Measurements from ENCODE around the gene FBXL19. TPM values are rescaled to one million over a fixed set of nuclear protein-coding genes. Genes with fewer than 3 reads are reported as not detected.
A peak's percentile ranks its signal among the peaks of the same experiment; 100 is the strongest.

Gene FBXL19
- total RNA-seq, 2 donors from 2014 or later = 6.4 to 10.1 TPM

DNA sequence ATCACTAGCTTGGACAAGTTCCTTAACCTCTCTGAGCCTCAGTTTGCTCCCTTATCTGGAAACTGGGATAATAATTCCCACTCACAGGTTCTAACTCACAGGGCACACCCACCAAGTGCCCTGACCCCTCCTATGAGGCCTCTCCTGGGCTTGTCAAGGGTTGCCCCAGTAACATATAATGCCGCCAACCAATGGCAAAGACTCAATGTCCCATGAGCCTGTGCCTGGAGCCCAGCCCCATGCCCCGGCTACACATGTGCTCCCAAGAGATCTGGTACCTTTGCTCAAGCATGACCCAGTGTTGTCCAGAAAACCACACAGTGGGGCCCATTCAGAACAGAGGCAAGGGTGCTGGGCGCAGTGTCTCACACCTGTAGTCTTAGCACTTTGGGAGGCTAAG is 8.5 kb upstream of the FBXL19 start:
- no peak for ATAC-seq
- DNase-seq = no peak
- intact Hi-C loops (cut with DNase I) = loop anchor here in 1 of 2 donors (5.0 kb wide), 1 partner anchor 73 kb away; no protein-coding TSS in a partner anchor

DNA sequence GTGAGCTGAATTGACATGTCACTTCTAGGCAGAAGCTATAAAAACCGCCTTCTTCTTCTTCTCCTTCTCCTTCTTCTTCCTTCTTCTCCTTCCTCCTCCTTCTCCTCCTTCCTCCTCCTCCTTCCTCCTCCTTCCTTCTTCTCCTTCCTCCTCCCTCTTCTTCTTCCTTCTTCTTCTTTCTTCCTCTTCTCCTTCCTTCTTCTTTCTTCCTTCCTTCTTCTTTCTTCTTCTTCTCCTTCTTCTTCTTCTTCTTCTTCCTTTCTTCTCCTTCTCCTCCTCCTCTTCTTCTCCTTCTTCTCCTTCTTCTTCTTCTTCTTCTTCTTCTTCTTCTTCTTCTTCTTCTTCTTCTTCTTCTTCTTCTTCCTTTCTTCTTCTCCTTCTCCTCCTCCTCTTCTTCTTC is 4.8 kb upstream of the FBXL19 start:
- no peak for DNase-seq
- intact Hi-C loops (cut with DNase I) = loop anchor here in 1 of 2 donors (5.0 kb wide), 1 partner anchor 76 kb away; no protein-coding TSS in a partner anchor
- no peak for ATAC-seq

DNA sequence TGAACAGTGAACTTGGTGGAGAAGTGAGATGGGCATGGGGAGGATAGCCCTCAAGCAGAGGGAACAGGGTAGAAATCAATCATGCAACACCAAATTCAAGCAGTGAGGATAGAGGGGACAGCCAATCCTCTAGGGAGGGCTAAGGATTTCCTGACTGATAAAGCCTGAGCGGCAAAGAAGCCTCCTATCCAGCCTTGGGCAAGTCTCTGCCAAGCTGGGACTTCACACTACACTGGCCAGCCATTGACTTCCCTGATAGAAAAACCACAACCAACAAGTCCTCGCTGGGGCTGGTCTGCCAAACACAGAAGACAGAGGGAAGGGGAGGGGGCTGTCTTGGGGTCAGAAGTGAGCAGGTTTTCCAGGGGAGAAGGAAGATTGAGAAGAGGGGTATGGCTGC is 2.5 kb upstream of the FBXL19 start:
- intact Hi-C loops (cut with DNase I) = loop anchor here in 1 of 2 donors (1.0 kb wide), 1 partner anchor 77 kb away; no protein-coding TSS in a partner anchor
- ATAC-seq (no peak), DNase-seq (no peak)

DNA sequence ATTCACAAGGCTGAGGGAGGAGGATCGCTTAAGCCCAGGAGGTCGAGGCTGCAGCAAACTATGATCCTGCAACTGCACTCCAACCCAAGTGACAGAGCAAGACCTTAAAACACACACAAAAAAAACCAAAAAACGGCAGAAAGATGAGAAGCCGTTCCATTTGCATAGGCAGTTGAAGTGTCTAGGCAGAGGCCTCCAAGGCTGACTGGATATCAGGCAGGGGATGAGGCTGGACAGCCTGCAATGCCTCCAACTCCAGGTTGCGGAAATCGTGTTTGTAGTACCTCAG is 2.0 kb upstream of the FBXL19 start:
- ATAC-seq (no peak), DNase-seq (no peak)
- intact Hi-C loops (cut with DNase I) = loop anchor here in 1 of 2 donors (1.0 kb wide), 1 partner anchor 77 kb away; no protein-coding TSS in a partner anchor

DNA sequence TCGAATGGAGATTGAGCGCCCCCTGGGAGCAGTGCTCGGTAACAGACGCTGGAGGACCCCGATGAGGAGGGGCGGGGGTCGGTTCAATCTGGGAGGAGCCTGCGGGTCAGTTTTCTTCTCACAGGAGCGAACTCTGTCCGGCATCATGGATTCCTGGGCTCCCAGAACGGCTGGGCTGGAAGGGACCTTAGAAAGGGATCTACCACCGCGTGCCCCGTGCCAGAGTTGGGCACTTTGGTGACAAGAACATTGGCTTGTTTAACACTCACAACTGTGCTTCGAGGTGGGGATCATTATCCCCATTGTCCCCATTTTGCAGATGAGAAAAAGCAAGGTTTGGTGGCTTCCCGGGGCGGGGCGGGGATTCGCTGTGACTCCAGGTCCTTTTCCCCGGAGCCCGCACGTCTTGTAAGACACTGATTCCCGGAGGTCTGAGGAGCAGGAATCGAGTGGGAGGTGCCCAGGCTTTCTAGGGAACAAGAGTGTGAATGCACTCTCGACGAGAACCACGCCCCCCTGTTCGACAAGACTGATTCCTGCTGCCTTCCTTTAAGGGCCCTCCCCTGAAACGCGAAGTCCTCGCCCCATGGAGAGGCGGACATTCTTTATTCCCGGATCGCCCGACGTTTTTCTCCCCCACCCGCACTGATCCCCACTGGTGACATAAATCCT is 1.5 kb upstream of the FBXL19 start:
- intact Hi-C loops (cut with DNase I) = loop anchor here in 1 of 2 donors (1.0 kb wide), 1 partner anchor 78 kb away; no protein-coding TSS in a partner anchor
- DNase-seq = peak; percentile 89
- ATAC-seq = peak; percentile 25 to 29

DNA sequence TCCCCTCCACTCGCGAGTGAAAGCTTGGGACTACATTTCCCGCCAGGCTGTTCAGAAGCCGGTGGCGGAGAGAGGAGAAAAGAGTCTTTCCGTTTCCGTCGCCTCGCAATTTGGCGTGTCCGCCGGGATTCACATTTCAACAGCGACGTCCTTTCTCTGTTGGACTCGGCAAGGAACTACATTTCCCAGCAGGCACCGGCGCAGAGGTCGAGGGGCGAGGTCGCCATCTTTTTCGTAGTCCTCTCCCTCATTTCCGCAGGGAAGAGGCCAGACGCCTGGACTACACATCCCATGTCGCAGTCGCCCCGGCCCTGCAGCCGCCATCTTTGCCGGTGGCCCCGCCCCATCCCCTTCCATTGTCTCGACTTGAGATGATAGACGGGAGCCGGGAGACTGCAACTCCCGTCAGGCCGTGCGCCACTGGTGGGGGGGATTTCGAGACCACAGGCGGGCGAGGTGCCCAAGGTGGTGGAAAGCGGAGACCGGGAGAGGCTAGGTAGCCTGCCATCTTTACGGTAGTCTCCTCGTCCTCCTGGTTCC is 882 bp upstream of the FBXL19 start:
- DNase-seq (peak; percentile 100), ATAC-seq (peak; percentile 83 to 90)
- intact Hi-C loops (cut with DNase I) = no loop called here

DNA sequence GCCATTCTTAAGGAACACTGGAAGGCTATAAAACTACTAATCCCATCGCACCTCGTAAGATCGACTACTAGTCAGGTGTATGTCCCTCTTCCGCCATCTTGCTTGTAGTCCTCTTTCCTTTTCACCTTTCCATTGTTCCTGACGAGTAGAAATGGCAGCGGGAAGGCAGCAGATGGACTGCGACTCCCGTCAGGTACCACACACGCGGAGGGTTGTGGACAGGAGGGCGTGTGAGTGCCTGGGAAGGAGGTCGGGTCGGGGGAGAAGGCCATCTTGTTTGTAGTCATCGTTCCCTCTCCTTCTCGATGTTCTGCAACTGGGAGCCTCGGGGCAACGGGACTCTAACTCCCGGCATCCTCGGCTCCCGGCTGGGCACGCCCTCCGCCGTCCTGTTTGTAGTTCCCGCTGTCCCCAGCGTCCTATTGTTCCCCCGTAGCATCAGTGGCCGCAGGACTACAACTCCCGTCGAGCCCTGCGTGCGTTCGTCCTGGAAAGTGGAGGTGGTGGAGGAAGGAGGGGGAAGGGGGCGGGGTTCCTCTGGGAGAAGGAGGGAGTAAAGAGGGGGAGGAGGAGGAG is 324 bp upstream of the FBXL19 start:
- intact Hi-C loops (cut with DNase I) = no loop called here
- ATAC-seq (peak; percentile 81 to 88), DNase-seq (peak; percentile 100)

DNA sequence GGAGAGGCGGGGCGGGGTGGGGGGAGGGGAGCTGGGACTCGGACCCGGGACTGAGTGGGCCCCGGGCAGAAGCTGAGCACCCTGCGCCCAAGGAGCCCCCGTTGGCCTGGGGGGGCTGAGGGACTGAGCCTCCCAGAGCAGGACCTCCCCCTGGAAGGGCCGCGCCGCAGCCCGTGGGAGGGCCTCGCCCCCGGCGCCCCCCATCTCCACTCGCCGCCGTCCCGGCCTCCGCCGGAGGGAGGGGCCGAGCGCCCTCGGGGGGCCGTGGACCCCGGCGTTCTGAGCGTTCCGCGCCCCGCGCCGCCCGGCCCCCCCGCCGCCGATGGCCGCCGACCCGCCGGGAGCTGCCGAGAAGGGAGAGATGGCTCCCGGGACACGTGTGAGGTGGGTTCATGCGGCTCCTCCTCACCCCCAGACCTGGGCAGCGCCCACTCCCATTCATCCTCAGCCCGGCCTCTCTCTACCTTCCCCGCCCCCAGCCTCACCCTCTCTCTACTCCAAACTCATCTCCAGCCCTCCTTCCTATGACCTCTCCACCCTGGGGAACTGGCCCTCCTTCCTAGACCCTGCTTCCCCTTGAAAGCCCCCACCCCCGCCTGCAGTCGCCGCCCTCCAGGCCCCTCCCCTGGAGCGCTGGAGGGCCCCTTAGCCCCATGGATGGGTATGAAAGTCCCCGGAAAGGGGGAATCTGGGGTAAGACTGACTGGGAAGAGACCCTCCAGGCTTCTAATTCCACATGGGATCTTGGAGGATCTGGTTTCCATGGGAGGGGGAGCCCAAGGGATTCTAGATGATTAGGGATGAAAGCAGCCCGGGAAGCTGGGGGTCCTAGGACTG is 922 bp downstream of the FBXL19 start:
- no peak for ATAC-seq
- intact Hi-C loops (cut with DNase I) = no loop called here
- no peak for DNase-seq

DNA sequence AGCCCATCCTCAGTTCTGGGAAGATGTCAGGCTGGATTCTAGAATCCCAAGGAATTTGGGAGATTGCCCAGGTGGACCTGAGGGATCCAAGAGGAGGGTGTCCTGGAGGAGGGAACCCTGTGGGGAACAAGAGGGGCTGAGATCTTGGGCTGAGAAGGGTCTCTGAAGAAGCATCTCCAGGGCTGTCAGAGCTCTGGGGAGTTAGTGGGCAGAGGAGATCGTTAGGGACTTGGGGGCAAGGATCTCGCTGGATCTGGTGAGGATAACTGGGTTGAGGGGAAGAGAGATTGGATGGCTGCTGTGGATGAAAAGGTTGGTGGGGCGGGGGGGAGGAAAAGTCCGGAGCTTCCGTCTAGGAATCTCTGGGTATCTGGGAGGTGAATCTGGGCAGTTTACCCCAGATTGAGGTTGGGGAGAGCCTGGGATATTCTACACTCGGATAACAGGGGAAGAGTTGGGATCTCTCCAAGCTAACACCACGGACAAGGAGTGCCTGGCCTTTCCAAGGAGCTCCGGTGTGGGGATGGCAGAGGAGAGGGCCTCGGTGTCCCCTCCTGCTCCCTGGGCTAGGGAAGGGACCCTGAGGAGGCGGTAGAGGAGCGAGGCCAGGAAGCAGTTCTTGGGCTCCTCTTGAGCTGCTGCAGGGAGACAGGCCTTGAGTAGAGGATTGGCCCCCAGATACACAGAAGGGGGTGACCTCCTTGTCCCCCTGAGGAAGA is 1.7 kb downstream of the FBXL19 start:
- ATAC-seq (no peak), DNase-seq (no peak)
- intact Hi-C loops (cut with DNase I) = no loop called here

DNA sequence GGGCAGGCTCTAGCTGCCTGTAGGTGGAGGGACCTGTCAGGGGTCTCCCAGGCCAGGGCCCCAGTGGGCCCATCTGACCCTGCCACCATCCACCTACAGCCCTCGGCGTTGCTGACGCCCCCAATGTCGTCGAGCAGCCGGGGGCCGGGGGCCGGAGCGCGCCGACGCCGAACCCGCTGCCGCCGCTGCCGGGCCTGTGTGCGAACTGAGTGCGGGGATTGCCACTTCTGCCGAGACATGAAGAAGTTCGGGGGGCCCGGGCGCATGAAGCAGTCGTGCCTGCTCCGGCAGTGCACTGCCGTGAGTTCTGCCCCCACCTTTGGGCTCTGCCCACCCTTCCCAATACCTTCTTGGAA is 2.2 kb downstream of the FBXL19 start:
- no peak for DNase-seq
- no peak for ATAC-seq
- intact Hi-C loops (cut with DNase I) = no loop called here

DNA sequence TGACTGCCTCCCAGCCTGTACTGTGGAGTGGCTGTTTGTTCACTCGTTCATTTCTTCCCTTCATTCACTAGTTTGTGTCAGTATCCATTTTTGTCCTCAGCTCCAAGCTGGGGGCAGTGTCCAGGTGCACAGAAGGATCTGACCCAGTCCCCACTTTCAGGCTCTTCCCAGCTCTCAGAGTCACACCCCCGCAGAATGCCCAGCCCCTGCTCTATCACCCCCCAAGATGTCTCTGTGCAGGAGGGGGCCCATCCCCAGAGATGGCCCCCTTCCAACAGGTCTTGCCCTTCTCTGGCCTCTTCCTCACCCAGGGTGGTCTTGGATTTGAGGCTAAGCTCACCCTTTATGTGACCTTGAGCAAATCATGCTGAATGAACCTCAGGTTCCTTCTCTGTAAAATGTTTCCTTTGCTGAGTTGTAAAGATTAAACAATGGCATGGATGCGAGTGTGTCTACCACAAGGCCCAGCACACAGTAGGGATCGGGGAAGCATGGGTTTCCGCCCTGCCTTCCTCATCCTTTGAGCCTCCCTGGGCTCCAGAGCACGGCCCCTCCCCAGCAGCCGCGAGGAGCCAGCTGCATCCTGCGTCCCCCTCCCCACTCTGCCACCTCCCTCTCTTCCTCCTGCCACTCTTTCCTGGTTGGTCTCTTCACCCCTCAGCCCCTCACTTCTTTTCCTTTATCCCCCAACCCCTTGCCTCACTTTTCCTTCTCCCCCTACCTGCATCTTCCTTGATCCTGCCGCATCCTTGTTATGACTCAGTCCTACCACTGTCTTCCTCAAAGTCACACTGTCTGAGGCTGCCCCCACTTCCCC is 2.8 kb downstream of the FBXL19 start:
- no peak for ATAC-seq

DNA sequence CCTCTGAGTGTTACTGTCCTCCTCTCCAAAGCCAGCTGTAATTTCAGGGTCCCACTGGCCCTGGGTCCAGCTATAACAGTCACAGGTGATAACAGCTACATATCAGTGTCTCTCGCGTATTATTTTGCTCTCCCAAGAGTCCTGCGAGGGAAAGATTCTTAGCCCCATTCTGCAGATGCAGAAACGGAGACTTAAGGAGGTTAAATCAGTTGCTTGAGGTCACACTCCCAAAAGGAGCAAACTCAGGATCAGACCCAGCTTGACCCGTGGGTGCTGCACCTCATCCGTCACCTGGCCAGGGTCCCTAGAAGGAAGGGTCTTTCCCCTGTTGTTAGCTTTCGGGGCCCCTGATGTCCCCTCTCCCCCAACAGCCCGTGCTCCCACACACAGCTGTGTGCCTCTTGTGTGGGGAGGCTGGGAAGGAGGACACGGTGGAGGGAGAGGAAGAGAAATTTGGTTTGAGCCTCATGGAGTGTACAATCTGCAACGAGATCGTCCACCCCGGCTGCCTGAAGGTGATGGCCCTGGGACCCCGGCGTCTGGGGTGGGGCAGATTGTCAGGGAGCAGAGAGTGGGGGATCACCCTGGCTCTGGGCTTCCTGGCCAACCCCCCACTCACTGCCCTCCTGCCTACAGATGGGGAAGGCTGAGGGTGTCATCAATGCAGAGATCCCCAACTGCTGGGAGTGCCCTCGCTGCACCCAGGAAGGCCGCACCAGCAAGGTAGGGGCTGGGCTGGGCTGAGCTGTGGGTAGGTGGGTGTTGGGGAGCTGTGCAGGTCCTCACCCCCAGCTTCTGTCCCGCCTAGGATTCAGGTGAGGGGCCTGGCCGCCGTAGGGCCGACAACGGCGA is 3.8 kb downstream of the FBXL19 start:
- no peak for DNase-seq
- intact Hi-C loops (cut with DNase I) = no loop called here
- no peak for ATAC-seq

More for the DNA sequence above, 2.8 kb downstream of the FBXL19 start:
- intact Hi-C loops (cut with DNase I) = no loop called here
- no peak for DNase-seq

DNA sequence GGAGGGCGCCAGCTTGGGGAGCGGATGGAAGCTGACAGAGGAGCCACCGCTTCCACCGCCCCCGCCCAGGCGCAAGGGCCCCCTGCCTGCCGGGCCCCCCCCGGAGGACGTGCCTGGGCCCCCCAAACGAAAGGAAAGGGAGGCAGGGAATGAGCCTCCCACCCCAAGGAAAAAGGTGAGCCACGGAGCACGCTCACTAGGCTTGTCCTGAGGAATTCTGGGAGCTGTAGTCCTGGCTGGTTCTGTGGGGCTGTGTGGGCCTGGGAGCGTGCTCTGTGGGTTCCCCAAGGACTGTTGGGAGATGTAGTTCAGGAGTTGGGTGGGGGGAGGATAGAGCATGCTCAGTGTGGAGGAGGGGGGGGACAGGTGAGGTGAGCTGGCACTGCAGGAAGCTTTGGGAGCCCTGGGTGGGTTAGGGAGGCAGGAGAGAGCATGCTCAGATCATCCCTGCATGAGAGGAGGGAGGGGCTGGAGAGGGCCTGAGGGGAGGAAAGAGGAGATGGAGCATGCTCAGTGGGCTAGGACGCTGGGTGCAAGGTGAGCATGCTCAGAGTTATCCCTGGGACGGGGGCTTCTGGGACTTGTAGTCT is 4.5 kb downstream of the FBXL19 start:
- peak; percentile 56 for DNase-seq
- intact Hi-C loops (cut with DNase I) = no loop called here
- ATAC-seq = peak; percentile 6 to 30

DNA sequence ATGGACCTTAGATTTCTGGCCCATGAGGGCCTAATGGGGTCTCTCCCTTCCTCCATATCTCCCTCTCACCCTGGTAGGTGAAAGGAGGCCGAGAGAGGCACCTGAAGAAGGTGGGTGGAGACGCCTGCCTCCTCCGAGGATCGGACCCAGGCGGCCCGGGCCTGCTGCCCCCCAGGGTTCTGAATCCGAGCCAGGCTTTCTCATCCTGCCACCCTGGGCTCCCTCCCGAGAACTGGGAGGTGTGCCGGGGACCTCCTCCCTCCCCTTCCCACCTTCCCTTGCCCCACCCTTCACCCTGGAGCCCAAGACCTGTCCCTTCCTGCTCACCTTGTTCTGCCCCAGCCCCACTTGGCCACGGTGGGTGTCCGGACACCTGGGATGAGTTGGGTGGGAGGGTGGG is 5.0 kb downstream of the FBXL19 start:
- DNase-seq (no peak), ATAC-seq (no peak)
- intact Hi-C loops (cut with DNase I) = no loop called here

DNA sequence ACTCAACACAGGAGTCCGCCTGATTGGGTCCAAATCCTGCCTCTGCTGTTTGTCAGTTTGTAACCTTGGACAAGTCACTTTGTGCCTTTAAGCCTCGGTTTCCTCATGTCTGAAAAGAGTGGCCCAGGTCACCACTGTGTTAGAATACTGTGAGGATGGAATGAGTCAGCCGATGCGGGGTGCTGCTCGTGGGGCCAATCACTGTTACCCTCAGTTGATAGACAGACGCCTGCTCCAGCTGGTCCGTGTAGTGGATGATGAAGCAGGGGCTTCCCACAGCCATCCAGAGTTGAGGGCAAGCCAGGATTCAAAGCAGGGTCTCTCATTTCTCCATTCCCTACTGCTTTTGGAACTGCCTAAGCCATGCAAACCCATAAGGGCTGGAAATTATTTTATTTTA is 5.8 kb downstream of the FBXL19 start:
- intact Hi-C loops (cut with DNase I) = no loop called here
- no peak for ATAC-seq
- DNase-seq = no peak

DNA sequence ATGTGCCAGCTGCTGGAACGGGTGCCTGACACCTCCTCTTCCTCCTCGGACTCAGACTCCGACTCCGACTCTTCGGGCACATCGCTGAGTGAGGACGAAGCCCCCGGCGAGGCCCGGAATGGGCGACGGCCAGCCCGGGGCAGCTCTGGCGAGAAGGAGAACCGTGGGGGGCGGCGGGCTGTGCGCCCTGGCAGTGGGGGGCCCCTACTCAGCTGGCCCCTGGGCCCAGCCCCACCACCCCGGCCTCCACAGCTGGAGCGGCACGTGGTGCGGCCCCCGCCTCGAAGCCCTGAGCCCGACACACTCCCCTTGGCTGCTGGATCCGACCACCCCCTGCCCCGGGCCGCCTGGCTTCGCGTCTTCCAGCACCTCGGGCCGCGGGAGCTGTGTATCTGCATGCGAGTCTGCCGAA is 6.8 kb downstream of the FBXL19 start:
- intact Hi-C loops (cut with DNase I) = no loop called here
- ATAC-seq (no peak), DNase-seq (no peak)

DNA sequence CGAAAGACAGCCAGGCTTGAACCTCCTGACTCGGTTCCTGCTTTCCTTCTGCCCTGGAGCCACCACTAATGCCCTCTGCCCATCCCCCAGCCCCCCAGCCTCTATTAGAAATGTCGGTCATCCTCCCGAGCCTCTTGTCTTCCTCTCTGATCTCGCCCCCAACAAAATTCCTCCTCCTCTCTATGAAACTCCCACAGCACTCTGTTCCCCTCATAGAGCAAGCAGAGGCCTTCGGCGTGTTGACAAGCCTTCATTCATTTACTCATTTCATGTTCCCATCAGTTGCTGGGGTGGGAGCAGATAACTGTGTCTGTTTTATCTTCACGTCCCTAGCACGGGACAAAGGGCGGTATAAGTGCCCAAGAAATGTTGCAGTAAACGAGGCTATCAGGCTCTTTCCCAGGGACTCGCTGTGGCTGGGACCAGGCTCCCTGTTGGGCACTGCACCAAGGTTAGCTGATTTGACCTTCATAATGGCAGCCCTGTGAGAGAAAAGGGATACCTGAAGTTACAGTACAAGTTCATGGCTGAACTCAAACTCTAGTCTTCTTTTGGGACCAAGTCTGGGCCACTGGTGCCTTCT is 7.8 kb downstream of the FBXL19 start:
- intact Hi-C loops (cut with DNase I) = no loop called here
- ATAC-seq (no peak), DNase-seq (no peak)

Data from left cardiac atrium (tissue), 4 donors.